Epithelial cell of esophagus (primary cell): ENCODE data around the gene PTPN18.

Experiments
- DNase-seq: peaks from one replicate; pipeline ENCODE4 v3.0.0; 2010; ENCODE audit warnings: low read depth
- H3K4me3 ChIP-seq: 2 replicates; pipeline ENCODE4 v1.5.1; 2011; ENCODE audit warnings: mild to moderate bottlenecking, low read length, control low read depth
- TF ChIP-seq, protein P1 (sequence below): IDR thresholded peaks from 2 replicates; pipeline ENCODE4 v1.5.1; 2011; ENCODE audit warnings: low read depth, mild to moderate bottlenecking, low read length, control low read depth, inconsistent platforms; ENCODE audit not compliant: insufficient read depth; ENCODE audit errors: missing control alignments

The PTPN18 gene

DNA sequence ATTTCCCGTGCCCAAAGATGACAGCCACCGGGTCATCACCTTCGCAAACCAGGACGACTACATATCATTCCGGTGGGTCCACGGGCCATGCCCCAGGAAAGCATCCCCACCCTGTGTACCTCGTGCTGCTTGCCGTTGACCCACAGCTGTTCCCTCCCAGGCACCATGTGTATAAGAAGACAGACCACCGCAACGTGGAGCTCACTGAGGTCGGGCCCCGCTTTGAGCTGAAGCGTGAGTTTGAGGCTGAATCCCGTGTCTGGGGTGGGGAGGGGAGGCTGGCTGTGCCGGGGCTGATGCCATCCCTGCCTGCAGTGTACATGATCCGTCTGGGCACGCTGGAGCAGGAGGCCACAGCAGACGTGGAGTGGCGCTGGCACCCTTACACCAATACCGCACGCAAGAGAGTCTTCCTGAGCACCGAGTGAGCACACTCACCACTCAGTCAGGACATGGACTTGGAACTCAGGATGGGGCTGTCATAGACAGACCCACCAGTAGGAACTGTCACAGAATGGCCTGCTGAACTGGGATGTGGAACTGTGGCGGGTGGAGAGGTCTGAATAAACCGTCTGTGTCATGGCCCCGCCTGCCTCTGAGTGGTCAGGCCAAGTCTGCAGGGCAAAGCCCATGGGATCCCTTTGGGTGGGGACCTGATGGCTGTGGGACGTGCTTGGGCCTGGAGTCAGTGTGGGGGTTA, 9.7 kb upstream of the PTPN18 start:
- H3K4me3 ChIP-seq, result no peak overlapping the region
- TF ChIP-seq, protein P1, sequence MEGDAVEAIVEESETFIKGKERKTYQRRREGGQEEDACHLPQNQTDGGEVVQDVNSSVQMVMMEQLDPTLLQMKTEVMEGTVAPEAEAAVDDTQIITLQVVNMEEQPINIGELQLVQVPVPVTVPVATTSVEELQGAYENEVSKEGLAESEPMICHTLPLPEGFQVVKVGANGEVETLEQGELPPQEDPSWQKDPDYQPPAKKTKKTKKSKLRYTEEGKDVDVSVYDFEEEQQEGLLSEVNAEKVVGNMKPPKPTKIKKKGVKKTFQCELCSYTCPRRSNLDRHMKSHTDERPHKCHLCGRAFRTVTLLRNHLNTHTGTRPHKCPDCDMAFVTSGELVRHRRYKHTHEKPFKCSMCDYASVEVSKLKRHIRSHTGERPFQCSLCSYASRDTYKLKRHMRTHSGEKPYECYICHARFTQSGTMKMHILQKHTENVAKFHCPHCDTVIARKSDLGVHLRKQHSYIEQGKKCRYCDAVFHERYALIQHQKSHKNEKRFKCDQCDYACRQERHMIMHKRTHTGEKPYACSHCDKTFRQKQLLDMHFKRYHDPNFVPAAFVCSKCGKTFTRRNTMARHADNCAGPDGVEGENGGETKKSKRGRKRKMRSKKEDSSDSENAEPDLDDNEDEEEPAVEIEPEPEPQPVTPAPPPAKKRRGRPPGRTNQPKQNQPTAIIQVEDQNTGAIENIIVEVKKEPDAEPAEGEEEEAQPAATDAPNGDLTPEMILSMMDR, result no peak
- DNase-seq, result no peak

DNA sequence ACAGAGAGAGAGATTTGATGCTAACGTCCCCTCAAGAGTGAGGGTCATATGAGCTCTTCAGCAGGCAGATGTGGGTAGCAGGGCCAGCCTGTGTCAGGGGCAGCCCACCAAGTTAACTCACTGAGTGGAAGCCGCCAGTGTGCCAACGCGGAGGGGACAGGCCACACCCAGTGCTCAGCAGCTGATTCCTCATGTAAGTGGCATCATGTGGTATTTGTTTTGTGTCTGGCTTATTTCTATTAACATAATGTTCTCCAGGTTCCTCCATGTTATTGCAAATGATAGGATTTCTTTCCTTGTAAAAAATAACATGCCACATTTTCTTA, 9.2 kb upstream of the PTPN18 start:
- TF ChIP-seq, protein P1, result no peak
- H3K4me3 ChIP-seq, result no peak overlapping the region
- no peak for DNase-seq

DNA sequence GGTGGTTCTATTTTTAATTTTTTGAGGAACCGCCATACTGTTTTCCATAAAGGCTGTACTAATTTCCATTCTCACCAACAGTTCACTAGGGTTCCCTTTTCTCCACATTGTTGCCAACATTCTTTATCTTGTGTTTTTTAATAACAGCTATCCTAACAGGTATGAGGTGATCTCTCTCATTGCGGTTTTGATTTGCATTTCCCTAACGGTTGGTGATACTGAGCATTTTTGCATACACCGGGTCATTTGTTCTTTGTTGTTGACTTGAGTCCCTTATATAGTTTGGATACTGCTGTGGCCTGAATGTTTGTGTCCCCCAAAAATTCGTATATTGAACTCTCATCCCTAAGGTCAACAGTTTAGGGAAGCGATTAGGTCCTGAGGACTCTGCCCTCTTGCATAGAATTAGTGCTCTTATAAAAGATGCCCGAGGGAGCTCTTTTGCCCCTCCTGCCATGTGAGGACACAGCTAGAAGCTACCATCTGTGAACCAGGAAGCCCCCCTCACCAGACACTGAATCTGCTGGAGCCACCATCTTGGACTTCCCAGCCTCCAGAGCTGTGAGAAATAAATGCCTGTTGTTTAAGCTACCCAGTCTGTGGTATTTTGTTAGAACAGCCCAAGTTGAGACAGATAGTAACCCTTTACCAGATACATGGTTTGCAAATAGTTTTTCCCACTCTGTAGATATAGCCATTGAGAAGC, 8.5 kb upstream of the PTPN18 start:
- no peak overlapping the region for H3K4me3 ChIP-seq
- TF ChIP-seq, protein P1, result no peak
- DNase-seq, result no peak

DNA sequence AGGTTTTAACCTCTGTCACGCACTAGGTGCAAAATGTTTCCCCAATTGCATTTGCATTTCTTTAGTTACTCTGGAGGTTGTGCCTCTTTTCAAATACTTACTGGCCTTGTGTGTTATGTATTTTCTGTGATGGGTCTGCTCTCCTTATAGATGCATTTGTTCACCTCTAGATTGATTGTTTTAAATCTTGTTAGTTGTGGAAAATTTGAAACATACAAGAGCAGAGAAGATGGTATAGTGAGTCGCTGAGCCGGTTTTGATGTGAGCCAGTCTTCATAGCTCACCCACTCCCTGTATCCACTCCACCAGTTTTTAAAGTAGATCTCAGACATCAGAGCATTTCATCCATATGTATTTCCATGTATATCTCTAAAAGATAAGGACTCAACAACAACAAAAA, 6.7 kb upstream of the PTPN18 start:
- H3K4me3 ChIP-seq, result no peak overlapping the region
- TF ChIP-seq, protein P1, result no peak

DNA sequence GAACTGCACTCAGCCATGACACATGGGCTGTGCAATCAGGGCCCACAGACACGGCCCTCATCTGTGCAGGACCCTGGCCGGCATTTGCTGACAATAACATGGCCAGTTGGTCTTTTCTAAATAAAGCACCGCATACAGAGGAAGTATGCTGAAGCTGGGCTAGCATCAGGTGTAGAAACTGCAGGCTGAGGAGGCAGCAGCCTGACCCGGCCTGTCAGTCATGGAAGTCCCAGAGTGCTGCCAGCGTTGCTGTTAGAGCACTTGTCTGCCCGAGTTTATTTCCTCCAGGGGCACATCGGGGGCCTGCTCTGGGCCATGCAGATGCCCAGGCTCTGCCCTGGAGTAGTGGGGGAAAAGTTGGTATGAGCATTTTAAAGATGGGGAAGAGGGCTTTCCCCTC, 4.1 kb upstream of the PTPN18 start:
- TF ChIP-seq, protein P1, result no peak
- DNase-seq, result no peak
- no peak overlapping the region for H3K4me3 ChIP-seq

More for the DNA sequence above, 6.7 kb upstream of the PTPN18 start:
- no peak for DNase-seq

DNA sequence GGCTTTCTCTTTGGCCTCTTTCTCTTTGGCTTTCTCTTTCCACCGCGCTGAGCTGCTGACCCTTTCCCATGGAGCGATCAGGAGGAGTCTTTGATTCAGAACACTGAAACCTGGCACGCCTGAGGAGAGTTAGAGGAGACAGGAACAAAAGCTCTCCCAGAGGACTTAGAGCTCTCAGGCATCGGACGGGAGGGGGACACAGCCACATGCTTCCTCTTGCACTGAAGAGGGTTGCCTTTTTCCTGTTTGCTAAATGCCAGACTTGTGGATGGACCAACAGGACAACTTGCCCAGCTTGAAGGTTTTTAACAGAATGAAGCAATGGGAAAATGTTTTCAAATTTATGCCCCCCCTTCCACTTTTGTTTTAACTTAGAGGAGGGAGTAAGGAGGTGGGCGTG, 3.6 kb upstream of the PTPN18 start:
- TF ChIP-seq, protein P1, result no peak
- no peak overlapping the region for H3K4me3 ChIP-seq
- DNase-seq, result no peak
